GM19328 (cell line): ENCODE measurements around the gene BRD3.

Experiments
- ATAC-seq: cut with Tn5 transposase; IDR thresholded peaks from one replicate; pipeline ENCODE4 v1.9.1; 2021; ENCODE audit warnings: mild to moderate bottlenecking, moderate library complexity; ENCODE audit not compliant: unreplicated experiment

The BRD3 gene

GRCh38 chr9:134055981-134056461 lies 11.8 kb downstream of the BRD3 start:
- no peak for ATAC-seq

- no peak for ATAC-seq
Measured at GRCh38 chr9:134054891-134055811, 12.7 kb downstream of the BRD3 start.

DNA sequence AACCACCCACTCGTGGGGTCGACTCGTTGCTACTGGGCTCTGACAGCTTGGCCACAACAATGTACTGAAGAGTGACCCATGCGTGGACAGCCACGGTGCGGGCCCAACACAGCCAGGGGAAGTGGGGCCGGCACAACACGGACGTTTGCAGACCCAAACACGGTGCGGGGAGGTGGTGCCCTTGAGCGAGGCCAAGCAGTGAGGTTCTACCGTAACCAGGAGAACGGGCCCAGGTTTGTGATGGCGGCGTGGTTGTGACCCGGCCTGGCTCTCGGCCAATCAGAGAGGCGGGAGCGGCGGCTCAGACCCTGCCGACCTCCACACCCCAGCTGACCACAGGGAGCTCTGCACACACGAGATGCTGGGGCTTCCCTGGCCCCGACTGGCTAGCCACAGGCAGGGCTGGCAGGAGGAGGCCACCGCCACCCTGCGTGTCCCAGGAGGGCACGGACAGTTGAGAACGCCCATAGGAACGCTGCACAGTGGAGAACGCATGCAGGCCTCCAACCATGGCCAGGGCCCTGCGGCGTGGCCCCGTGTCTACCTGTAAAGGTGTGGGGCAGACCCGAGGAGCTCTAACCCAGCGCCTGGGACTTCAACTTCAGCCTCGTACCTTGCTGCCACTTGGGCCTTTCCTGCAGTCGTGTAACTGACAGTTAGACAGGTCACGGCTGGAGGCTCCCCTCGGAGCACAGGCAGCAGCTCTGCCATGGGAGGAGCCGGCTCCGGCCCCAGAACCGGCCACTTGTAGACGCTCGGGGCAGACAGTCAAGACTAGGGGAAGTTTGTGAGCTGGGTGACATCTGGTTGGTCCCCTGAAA lies 13.7 kb downstream of the BRD3 start:
- no peak for ATAC-seq

- no peak for ATAC-seq
Measured at GRCh38 chr9:134053401-134053871, 14.4 kb downstream of the BRD3 start.

- no peak for ATAC-seq
Measured at GRCh38 chr9:134052941-134053340, 14.9 kb downstream of the BRD3 start.

GRCh38 chr9:134052491-134052890 lies 15.3 kb downstream of the BRD3 start:
- ATAC-seq, result no peak

- no peak for ATAC-seq
Measured at GRCh38 chr9:134051319-134051718, 16.5 kb downstream of the BRD3 start.

DNA sequence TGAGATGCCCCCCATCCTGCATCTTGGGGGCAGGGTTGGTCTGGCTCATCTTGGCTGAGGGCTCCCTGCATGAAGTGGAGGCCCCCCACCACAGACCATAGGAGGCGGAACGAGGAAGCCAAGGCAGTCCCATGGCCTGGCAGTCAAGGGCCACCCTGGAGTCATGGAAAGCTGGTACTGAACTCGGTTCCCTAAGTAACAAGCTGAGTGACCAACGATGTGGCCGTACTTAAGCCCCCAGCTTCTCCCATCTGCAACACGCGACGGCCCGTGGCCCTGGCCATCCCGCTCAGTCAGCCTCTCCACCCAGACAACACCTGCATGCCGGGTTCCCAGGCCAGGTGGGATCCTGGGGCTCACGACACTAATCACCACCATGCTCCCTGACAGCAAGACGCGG lies 17.1 kb downstream of the BRD3 start:
- no peak for ATAC-seq

DNA sequence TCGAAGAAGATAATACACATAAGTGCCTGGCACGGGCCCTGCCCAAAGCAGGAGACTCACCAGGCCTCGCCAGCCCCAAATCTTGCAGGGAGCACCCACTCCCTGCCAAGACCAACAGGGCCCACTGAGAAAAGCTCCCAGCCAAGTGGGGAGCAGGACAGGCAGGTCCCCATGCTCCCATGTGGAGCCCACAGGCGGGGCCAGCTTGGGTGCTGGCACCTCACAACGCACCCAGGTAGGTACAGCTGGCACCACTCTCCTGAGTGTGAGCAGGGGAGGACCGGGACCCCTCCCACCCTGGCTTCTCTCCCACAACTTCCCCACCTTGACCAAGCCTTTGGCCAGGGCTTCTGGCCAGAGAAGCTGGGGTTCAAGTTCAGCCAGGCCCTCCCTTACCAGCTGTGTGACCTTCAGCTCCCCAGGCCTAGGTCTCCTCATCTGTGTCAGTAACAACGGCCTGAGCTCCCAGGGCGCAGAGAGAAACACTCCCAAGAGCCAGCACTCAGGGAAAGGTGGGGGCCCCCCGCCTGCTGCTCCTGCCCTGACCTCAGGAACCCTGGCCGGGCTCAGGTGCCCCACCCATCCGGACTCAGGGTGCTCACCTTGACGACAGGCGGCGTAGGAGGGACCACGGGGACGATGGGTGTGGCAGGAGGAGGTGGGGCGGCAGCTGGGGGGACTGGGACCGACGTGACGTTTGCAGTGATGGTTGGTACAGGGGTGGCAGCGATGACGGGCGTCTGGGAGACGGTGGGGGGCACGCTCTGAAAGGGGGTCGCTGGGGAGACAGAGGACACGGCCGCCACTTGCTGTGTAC lies 17.8 kb downstream of the BRD3 start:
- no peak for ATAC-seq

GRCh38 chr9:134049236-134049635 lies 18.6 kb downstream of the BRD3 start:
- ATAC-seq, result no peak

DNA sequence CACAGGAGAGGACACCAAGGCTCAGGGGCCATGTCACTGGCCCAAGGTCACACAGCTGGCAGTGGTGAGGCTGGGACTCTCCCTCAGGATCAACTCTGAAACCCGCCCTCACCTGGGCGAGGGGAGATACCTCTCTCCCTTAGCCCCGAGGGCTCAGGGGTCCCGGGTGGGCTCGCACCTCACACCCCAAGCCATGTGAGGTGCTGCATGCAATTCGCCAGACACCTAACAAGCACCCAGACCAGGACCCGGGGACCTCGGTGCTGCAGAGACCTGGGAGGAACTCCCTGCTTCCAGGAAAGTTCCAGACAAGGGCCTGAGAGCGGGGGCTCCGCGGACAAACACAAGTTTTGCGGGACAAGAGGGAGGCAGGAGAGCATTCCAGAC lies 19.3 kb downstream of the BRD3 start:
- no peak for ATAC-seq

GRCh38 chr9:134047868-134048581 lies 19.8 kb downstream of the BRD3 start:
- ATAC-seq, result no peak

DNA sequence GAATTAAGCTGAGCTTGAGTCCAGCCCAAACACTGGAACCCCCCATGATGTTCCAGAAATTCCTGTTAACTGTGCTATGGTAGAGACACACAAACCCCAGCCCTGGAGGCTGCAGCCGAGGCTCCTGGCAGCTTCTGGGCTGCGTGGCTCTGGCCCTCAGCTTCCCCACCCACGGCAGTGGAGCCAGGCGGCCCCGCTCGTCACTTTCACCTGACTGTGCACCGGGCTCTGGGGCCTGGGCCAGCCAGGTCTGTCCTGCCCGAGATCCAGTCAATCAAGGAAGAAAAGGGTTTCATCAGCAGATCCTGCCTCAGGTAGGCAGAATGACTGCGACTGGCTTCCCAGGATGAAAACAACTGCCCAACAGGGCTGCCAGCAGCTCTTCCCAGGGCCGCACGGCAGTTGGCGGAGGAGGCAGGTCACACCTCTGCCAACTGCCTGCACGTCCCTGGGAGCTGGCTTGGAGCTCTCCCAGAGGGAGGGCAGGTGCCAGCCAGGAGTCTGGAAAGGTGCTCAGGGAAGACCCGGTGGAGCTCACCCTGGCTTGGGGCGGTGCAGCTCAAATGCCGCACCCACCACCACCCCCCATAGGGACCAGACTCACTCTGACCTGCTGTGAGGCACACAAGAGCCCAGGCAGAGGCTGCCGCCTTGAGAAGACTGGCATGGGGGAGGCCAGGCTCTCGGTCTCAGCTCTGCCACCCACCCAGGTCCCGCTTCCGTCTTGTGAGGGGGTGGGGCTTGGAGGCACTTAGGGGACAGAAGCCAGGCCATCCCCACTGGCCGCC lies 20.7 kb downstream of the BRD3 start:
- ATAC-seq, result no peak

GRCh38 chr9:134045841-134046544 lies 21.8 kb downstream of the BRD3 start:
- no peak for ATAC-seq

- no peak for ATAC-seq
Measured at GRCh38 chr9:134044944-134045343, 22.9 kb downstream of the BRD3 start.

DNA sequence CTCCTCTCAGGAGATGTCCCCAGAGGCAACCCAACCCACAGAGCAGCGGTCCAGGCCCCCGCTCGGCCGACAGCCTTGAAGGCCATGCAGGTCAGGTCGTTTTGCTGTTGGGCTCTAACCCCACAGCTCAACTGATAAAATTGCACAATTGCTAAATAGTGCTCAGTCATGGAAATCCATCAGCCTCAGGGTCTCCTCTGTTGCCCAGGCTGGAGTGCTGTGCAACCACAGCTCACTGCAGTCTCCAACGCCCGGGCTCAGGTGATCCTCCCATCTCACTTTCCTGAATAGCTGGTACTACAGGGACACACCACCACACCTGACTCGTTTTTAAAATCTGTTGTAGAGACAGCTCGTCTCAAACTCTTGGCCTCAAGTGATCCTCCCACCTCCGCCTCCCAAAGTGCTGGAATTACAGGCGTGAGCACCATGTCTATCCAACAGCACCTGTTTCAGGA lies 24.3 kb downstream of the BRD3 start:
- no peak for ATAC-seq

DNA sequence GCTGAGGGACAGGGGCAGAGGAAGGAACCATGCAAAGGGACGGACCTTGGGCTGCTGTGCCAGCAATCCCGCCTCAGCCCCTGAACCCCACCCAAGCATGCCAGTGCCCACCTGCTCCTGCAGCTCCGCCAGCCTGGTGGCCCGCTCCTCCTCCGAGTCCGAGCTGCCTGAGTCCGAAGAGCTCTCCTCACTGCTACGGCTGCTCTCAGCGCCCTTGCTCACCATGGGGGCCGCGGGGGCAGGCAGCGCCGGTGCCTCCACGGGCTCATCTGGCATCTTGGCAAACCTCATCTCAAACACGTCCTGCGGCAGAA lies 26.2 kb downstream of the BRD3 start:
- no peak for ATAC-seq

GRCh38 chr9:134040781-134041648 lies 26.8 kb downstream of the BRD3 start:
- no peak for ATAC-seq
